Measurements from ENCODE around the gene S100A11.

DNA sequence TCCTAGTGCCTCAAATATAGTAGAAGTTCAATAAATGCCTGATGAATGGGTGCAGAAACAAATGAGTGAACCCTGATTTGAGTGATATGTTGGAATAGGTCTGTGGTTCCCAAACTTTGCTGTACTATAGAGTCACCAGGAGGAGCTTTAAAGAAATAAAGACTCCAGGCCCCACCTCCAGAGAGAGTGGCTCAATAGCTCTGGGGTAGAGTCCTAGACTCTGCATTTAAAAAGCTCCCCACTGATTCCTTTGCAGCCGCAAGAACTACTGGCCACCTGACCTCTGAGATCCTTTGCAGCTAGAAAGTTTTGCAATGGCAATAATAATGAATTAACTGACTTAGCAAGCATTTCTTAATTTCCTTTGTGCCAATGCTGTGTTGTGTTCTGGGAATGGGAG is 31.1 kb upstream of the S100A11 start:
- no peak for TF ChIP-seq POLR2AphosphoS5 (IDR thresholded peaks at IDR 0.05; ENCODE audit: low read depth, low read length)
- TF ChIP-seq POLR2A (IDR thresholded peaks at IDR 0.05; ENCODE audit: low read depth, low read length), result no peak
- no peak for TF ChIP-seq TAF1 (IDR thresholded peaks at IDR 0.05; ENCODE audit: borderline replicate concordance, low read depth, low read length)

Data from GM12892 (cell line).